Thyroid gland (tissue), 4 donors: ENCODE data around the gene CFAP20DC. TPM values are rescaled to one million over a fixed set of nuclear protein-coding genes. Genes with fewer than 3 reads are reported as not detected.

Source experiments
- DNase-seq, 2 donors: peaks; one replicate each; pipeline ENCODE4 v3.0.0-alpha.2; 2019
- H3K27ac ChIP-seq, 3 donors: fragments of 200-600 bp; sonication (generic); 1 replicate in 2 of 3; 2 replicates in 1 of 3; pipeline ENCODE4 v1.5.1; 2016 to 2019; ENCODE audit warnings: mild to moderate bottlenecking in 1 of 3, moderate library complexity in 1 of 3
- H3K27me3 ChIP-seq: fragments of 200-600 bp; sonication (generic); one replicate; pipeline ENCODE4 v1.5.1; 2019
- H3K36me3 ChIP-seq, 2 donors: fragments of 200-600 bp; sonication (generic); one replicate each; pipeline ENCODE4 v1.5.1; 2016 to 2019
- H3K4me1 ChIP-seq, 2 donors: fragments of 200-600 bp; sonication (generic); one replicate each; pipeline ENCODE4 v1.5.1; 2017 to 2019
- H3K4me3 ChIP-seq, 3 donors: fragments of 200-600 bp; sonication (generic); replicated peaks in 1 of 3; 1 replicate in 2 of 3; 2 replicates in 1 of 3; pipeline ENCODE4 v1.5.1; 2016; ENCODE audit warnings: mild to moderate bottlenecking in 1 of 3
- H3K9me3 ChIP-seq: fragments of 200-600 bp; sonication (generic); one replicate; pipeline ENCODE4 v1.5.1; 2017
- CTCF ChIP-seq, 6 experiments: fragments of 200-600 bp in 3 of 6; fragments of 450-650 bp in 3 of 6; sonication (generic) in 3 of 6; IDR thresholded peaks; one replicate each; pipeline ENCODE4 v1.5.1; 2016 to 2019; ENCODE audit warnings: antibody characterized with exemption in 6 of 6, mild to moderate bottlenecking in 2 of 6, inconsistent platforms in 1 of 6, moderate library complexity in 1 of 6
- POLR2A ChIP-seq, 2 donors: fragments of 450-650 bp; IDR thresholded peaks; one replicate each; pipeline ENCODE4 v1.6.1; 2017; ENCODE audit warnings: antibody characterized with exemption in 2 of 2, mild to moderate bottlenecking in 2 of 2, moderate library complexity in 1 of 2
- WGBS, 2 donors: methylation state at CpG; one replicate each; pipeline ENCODE4 v1.1.5; 2017; 5-methylcytosine and 5-hydroxymethylcytosine counted together
- intact Hi-C: fragments of 100-400 bp; cut with DNase I; formaldehyde crosslinking; loops from one replicate; pipeline ENCODE4 v1.15.1; 2023
- total RNA-seq, 4 donors: library from RNA; depleted of rRNA; stranded (reverse); fragments of >200 nt; gene quantifications; one replicate each; pipeline ENCODE4 v1.2.3, GENCODE V29; 2016

Gene CFAP20DC
- total RNA-seq, 4 donors from 2014 or later: 0.20 to 0.92 (median 0.60) TPM

GRCh38 chr3:58999134-58999773 lies 50.6 kb downstream of the CFAP20DC start:
- no peaks in the 10 kb centered on the region for H3K36me3 ChIP-seq
- TF ChIP-seq POLR2A (IDR thresholded peaks at IDR 0.05): no peak
- TF ChIP-seq CTCF (IDR thresholded peaks at IDR 0.05): no peak
- H3K4me3 ChIP-seq: no peak overlapping the region
- H3K27me3 ChIP-seq: no peaks in the 10 kb centered on the region
- no peaks in the 10 kb centered on the region for H3K4me1 ChIP-seq
- intact Hi-C loops: no loop called here
- WGBS, 2 donors: 71 to 76% methylated on average over 2 of the region's 2 CpGs
- H3K27ac ChIP-seq: no peak overlapping the region
- DNase-seq: no peak
- no peaks in the 10 kb centered on the region for H3K9me3 ChIP-seq

DNA sequence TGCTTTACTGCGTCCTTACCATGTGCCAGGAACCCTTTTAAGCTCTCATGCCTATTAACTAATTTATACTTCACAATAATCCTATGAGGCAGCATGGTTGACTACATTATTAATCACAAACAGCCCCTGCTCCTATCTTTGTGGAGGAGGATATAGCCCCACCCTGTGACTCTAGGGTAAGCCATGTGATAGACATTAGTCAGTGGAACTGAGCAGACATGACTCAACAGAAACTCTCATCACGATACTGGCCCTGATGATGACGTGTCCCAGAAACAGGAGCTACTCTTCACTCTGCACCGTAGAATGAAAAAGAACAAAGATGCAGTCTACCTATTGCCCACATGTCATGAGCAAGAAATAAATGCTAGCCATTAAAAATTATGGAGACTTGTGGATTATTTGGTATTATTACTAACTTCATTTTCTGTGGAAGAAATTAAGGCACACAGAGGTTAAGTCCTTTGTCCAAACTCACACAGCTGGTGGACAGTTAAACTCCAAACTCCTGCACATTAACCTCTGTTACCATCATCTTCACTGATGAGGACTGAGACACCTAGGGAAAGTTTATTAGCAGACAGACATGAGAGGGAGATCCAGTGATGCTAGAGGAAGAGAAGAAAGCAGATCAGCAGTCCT lies 51.2 kb downstream of the CFAP20DC start:
- TF ChIP-seq CTCF (IDR thresholded peaks at IDR 0.05) (no peak), POLR2A (IDR thresholded peaks at IDR 0.05) (no peak)
- no peaks in the 10 kb centered on the region for H3K4me1 ChIP-seq
- intact Hi-C loops: no loop called here
- no peak overlapping the region for H3K4me3 ChIP-seq
- H3K27me3 ChIP-seq: no peaks in the 10 kb centered on the region
- no peak overlapping the region for H3K27ac ChIP-seq
- no peak for DNase-seq
- WGBS, 2 donors: 82 to 93% methylated on average over 4 of the region's 4 CpGs
- no peaks in the 10 kb centered on the region for H3K9me3 ChIP-seq
- no peaks in the 10 kb centered on the region for H3K36me3 ChIP-seq

GRCh38 chr3:58996730-58997129 lies 53.1 kb downstream of the CFAP20DC start:
- Histone ChIP-seq H3K9me3 (no peaks in the 10 kb centered on the region), H3K4me3 (no peak overlapping the region), H3K27ac (no peak overlapping the region), H3K27me3 (no peaks in the 10 kb centered on the region), H3K36me3 (no peaks in the 10 kb centered on the region), H3K4me1 (no peaks in the 10 kb centered on the region)
- intact Hi-C loops: no loop called here
- DNase-seq: no peak
- TF ChIP-seq POLR2A (IDR thresholded peaks at IDR 0.05) (no peak), CTCF (IDR thresholded peaks at IDR 0.05) (no peak)
- WGBS, 2 donors: 93 to 99% methylated on average over 5 of the region's 5 CpGs

DNA sequence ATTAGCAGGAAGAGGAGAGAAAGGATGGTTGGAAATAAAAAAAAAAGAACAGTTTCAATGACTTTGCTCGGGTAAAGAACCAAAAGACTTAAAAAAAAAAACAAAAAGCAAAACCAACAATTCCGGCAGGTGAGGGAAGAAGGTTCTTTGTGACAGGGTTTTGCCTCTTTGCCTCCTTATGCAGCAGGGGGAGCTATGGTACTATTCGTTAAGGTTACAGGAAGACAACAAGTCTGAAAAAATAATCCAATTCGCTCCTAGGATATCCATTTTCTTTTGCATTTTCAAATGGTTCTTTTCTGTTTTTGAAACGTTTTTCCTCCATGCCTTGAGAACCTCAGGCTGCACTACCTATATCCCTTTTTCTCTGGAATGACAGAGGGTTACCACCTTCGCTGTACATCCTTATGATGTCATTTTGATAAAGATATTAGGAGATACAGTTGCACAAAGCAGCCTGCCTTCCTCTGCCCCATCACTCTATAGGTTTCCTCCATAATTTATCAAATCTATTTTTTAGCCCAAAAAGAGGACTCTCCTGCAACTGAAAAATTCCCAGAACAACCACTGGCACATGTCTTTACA lies 55.0 kb downstream of the CFAP20DC start:
- peak; percentile 16 to 37 for DNase-seq
- WGBS, 2 donors: 20% methylated on average over 6 of the region's 6 CpGs
- H3K4me3 ChIP-seq: no peak overlapping the region

More for the DNA sequence above, 55.0 kb downstream of the CFAP20DC start:
- Histone ChIP-seq H3K36me3 (no peaks in the 10 kb centered on the region), H3K9me3 (no peaks in the 10 kb centered on the region), H3K27me3 (no peaks in the 10 kb centered on the region), H3K4me1 (no peaks in the 10 kb centered on the region), H3K27ac (no peak overlapping the region)
- peak; percentile 15 to 63 (median 38) for TF ChIP-seq CTCF (IDR thresholded peaks at IDR 0.05)
- no peak for TF ChIP-seq POLR2A (IDR thresholded peaks at IDR 0.05)
- intact Hi-C loops: no loop called here
